ENCODE measurements around the gene SPOCK1. TPM values are rescaled to one million over a fixed set of nuclear protein-coding genes. Genes with fewer than 3 reads are reported as not detected.

Gene SPOCK1
- total and polyA plus RNA-seq, 4 donors: 0.48 to 4.5 (median 0.69) TPM

DNA sequence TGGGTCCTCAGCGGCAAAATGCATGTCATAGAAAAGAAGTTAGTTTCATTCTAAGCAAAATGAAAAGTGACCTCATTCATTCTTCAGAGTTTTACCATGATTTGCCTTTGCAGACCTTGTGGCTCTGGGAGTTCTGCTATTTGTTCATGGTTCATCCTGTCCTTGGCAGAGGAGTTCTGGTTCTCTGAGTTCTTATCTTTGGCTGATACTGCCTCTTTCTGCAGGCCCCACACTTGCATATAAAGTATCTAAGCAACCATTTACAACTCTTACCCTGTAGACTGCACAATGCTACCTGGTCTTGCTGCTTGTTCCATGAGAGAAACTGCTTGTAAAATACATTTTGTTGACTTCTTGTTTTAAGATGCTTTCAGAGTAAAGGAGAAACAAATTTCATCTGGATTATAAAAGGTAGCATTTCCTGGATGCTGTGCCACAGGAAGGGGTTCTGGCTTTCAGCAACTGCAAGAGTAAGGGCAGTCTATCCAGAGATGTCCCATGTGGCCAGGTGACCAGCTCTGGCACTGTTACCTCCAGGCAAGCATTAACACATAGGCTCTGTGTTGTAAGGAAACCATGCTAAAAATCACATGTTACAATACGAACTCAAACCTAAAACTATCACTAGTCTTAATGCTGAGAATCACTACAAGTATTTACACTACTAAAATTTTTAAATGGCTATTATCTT lies 513.2 kb downstream of the SPOCK1 start:
- Histone ChIP-seq H3K27ac (ENCODE audit: low read depth in 1 of 2, low read length in 1 of 2) (no peak overlapping the region), H3K4me1 (ENCODE audit: control insufficient read depth in 5 of 5, insufficient read depth in 5 of 5, low read length in 5 of 5) (peaks cover 0 to 12% (median 0%) of the 10 kb centered on the region in 5 donors), H3K9ac (ENCODE audit: insufficient read depth in 1 of 2, low read length in 2 of 2) (no peak overlapping the region), H3K36me3 (ENCODE audit: control insufficient read depth in 4 of 4, insufficient read depth in 4 of 4, low read length in 4 of 4) (no peaks in the 10 kb centered on the region), H3K9me3 (ENCODE audit: control insufficient read depth in 4 of 4, insufficient read depth in 3 of 4, low read length in 3 of 4) (no peaks in the 10 kb centered on the region), H3K4me3 (no peak overlapping the region), H3K27me3 (ENCODE audit: control insufficient read depth in 3 of 3, insufficient read depth in 3 of 3, low read length in 2 of 3) (no peaks in the 10 kb centered on the region)
- no peak for DNase-seq
- TF ChIP-seq, protein P1, sequence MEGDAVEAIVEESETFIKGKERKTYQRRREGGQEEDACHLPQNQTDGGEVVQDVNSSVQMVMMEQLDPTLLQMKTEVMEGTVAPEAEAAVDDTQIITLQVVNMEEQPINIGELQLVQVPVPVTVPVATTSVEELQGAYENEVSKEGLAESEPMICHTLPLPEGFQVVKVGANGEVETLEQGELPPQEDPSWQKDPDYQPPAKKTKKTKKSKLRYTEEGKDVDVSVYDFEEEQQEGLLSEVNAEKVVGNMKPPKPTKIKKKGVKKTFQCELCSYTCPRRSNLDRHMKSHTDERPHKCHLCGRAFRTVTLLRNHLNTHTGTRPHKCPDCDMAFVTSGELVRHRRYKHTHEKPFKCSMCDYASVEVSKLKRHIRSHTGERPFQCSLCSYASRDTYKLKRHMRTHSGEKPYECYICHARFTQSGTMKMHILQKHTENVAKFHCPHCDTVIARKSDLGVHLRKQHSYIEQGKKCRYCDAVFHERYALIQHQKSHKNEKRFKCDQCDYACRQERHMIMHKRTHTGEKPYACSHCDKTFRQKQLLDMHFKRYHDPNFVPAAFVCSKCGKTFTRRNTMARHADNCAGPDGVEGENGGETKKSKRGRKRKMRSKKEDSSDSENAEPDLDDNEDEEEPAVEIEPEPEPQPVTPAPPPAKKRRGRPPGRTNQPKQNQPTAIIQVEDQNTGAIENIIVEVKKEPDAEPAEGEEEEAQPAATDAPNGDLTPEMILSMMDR (IDR thresholded peaks at IDR 0.05; ENCODE audit: control extremely low read depth, extremely low read depth): no peak
- WGBS, 2 donors: 85 to 89% methylated on average over 2 of the region's 2 CpGs
- ATAC-seq (ENCODE audit: insufficient read depth, low FRiP score): no peak

DNA sequence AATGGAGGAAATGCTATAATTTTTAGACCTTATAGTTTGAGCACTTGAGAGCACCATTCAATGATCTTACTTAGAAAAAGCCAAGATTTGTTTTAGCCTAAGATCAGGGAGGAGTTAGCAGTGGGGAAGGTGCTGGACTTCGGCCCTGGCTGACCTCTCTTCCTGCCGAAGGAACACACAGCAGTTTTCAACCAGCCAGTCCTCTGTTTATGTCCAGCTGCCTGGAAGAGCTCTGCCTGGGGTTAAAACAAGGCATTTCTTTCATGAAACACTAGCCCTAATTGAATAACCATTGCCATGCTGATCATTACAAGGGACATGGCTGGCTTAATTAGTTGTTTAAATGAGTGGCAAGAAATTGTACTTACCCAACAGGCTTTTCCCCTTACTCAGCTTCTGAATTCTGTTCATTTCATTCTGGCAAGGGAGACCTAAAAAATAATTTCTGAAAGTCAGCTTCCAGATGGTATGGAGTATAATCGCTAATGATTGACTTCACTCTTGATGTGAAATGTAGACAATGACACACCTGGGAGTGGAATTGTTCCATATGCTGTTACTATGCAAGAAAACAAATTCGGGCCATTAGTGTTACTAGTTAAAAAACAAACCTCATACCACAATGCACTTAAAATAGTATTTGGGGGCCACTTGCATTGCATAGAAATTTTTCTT lies 514.2 kb downstream of the SPOCK1 start:
- 70 to 81% methylated on average over 4 of the region's 4 CpGs for WGBS, 2 donors
- Histone ChIP-seq H3K4me1 (ENCODE audit: control insufficient read depth in 5 of 5, insufficient read depth in 5 of 5, low read length in 5 of 5) (peaks cover 0 to 12% (median 0%) of the 10 kb centered on the region in 5 donors), H3K9me3 (ENCODE audit: control insufficient read depth in 4 of 4, insufficient read depth in 3 of 4, low read length in 3 of 4) (no peaks in the 10 kb centered on the region), H3K9ac (ENCODE audit: insufficient read depth in 1 of 2, low read length in 2 of 2) (no peak overlapping the region), H3K4me3 (no peak overlapping the region), H3K27me3 (ENCODE audit: control insufficient read depth in 3 of 3, insufficient read depth in 3 of 3, low read length in 2 of 3) (no peaks in the 10 kb centered on the region), H3K27ac (ENCODE audit: low read depth in 1 of 2, low read length in 1 of 2) (no peak overlapping the region), H3K36me3 (ENCODE audit: control insufficient read depth in 4 of 4, insufficient read depth in 4 of 4, low read length in 4 of 4) (no peaks in the 10 kb centered on the region)
- no peak for DNase-seq
- ATAC-seq (ENCODE audit: insufficient read depth, low FRiP score): no peak
- TF ChIP-seq, protein P1 (IDR thresholded peaks at IDR 0.05; ENCODE audit: control extremely low read depth, extremely low read depth): no peak

DNA sequence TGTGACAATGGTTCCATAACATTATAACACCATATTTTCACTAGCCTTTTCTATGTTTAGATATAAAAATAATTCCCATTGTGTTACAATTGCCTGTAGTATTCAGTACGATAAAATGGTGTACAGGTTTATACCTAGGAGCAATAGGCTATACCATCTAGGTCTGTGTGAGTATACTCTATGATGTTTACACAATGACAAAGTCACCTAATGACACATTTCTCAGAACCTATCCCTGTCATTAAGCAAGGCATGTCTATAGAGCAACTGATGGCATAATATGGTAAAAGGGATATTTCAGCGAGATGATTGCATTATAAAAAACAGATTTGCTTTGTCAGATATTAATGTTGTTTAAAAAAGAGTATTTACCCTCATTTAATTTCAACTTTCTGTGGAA lies 517.2 kb downstream of the SPOCK1 start:
- ATAC-seq (ENCODE audit: insufficient read depth, low FRiP score) (no peak), DNase-seq (no peak)
- Histone ChIP-seq H3K27me3 (ENCODE audit: control insufficient read depth in 3 of 3, insufficient read depth in 3 of 3, low read length in 2 of 3) (no peaks in the 10 kb centered on the region), H3K9ac (ENCODE audit: insufficient read depth in 1 of 2, low read length in 2 of 2) (no peak overlapping the region), H3K36me3 (ENCODE audit: control insufficient read depth in 4 of 4, insufficient read depth in 4 of 4, low read length in 4 of 4) (no peaks in the 10 kb centered on the region), H3K27ac (ENCODE audit: low read depth in 1 of 2, low read length in 1 of 2) (no peak overlapping the region), H3K9me3 (ENCODE audit: control insufficient read depth in 4 of 4, insufficient read depth in 3 of 4, low read length in 3 of 4) (peaks cover 0 to 1% (median 0%) of the 10 kb centered on the region in 4 donors), H3K4me1 (ENCODE audit: control insufficient read depth in 5 of 5, insufficient read depth in 5 of 5, low read length in 5 of 5) (peaks cover 0 to 12% (median 0%) of the 10 kb centered on the region in 5 donors), H3K4me3 (no peak overlapping the region)
- WGBS, 2 donors: 90 to 92% methylated on average over 2 of the region's 2 CpGs
- TF ChIP-seq, protein P1 (IDR thresholded peaks at IDR 0.05; ENCODE audit: control extremely low read depth, extremely low read depth): no peak
